PC-3 (cell line): ENCODE results near the gene AJAP1. TPM values are rescaled to one million over a fixed set of nuclear protein-coding genes. Genes with fewer than 3 reads are reported as not detected.

ENCODE experiments used
- ATAC-seq: fragments of 200-7000 bp; cut with Tn5 transposase; 2 replicates; pipeline ENCODE4 v1.9.1; 2020; ENCODE audit warnings: mild to moderate bottlenecking, moderate library complexity
- BruUV-seq: library from RNA; stranded (reverse); fragments of 400-500 nt; replicated peaks from 2 replicates; lab custom pipeline; 2021; lab: Mats Ljungman, UMichigan
- CTCF ChIA-PET: fragments of 300-600 bp; sonication (Branson Sonifier 250); formaldehyde crosslinking; loops from one replicate; lab custom pipeline; 2022; ENCODE audit warnings: antibody characterized with exemption; lab: Charles Lee
- POLR2A ChIA-PET: fragments of 300-600 bp; sonication (Branson Sonifier 250); formaldehyde crosslinking; loops from one replicate; lab custom pipeline; 2022; ENCODE audit warnings: antibody characterized with exemption; ENCODE audit not compliant: unreplicated experiment; lab: Charles Lee
- DNase-seq: peaks from one replicate; pipeline ENCODE4 v3.0.0-alpha.2; 2015
- H2AFZ ChIP-seq: fragments of 300-600 bp; sonication (generic); 2 replicates; pipeline ENCODE4 v1.6.0; 2016; ENCODE audit warnings: antibody characterized with exemption, low read length
- H3F3A ChIP-seq: fragments of 300-600 bp; sonication (generic); one replicate; pipeline ENCODE4 v1.6.0; 2017; ENCODE audit warnings: antibody characterized with exemption, low read length, control low read depth, mild to moderate bottlenecking; ENCODE audit not compliant: unreplicated experiment
- H3K27ac ChIP-seq: fragments of 300-600 bp; sonication (generic); 2 replicates; pipeline ENCODE4 v1.5.1; 2016; ENCODE audit warnings: mild to moderate bottlenecking, low read length
- H3K27me3 ChIP-seq: fragments of 300-600 bp; sonication (generic); 2 replicates; pipeline ENCODE4 v1.6.1; 2016; ENCODE audit warnings: low read length, mixed read lengths
- H3K36me3 ChIP-seq: fragments of 300-600 bp; sonication (generic); 2 replicates; pipeline ENCODE4 v1.6.1; 2016; ENCODE audit warnings: low read depth, mixed run types, low read length, mixed read lengths
- H3K4me1 ChIP-seq: fragments of 300-600 bp; sonication (generic); 2 replicates; pipeline ENCODE4 v1.5.1; 2016; ENCODE audit warnings: low read length; ENCODE audit not compliant: insufficient read depth
- H3K4me2 ChIP-seq: fragments of 300-600 bp; sonication (generic); 2 replicates; pipeline ENCODE4 v1.6.0; 2016; ENCODE audit warnings: low read length
- H3K4me3 ChIP-seq: fragments of 300-600 bp; sonication (generic); 2 replicates; pipeline ENCODE4 v1.5.1; 2016; ENCODE audit warnings: mild to moderate bottlenecking, low read length, mixed read lengths
- H3K79me2 ChIP-seq: fragments of 300-600 bp; sonication (generic); 2 replicates; pipeline ENCODE4 v1.6.1; 2017; ENCODE audit warnings: low read length, mixed read lengths
- H3K9ac ChIP-seq: fragments of 300-600 bp; sonication (generic); 2 replicates; pipeline ENCODE4 v1.6.0; 2016; ENCODE audit warnings: mild to moderate bottlenecking, low read length
- H3K9me2 ChIP-seq: fragments of 300-600 bp; sonication (generic); replicated peaks from 2 replicates; pipeline ENCODE4 v1.6.1; 2016; ENCODE audit warnings: mixed run types, low read length, mixed read lengths
- H3K9me3 ChIP-seq: fragments of 300-600 bp; sonication (generic); 2 replicates; pipeline ENCODE4 v1.6.1; 2016; ENCODE audit warnings: low read length, mixed read lengths
- H4K20me1 ChIP-seq: fragments of 300-600 bp; sonication (generic); 2 replicates; pipeline ENCODE4 v1.6.1; 2016; ENCODE audit warnings: low read length, mixed read lengths
- CTCF ChIP-seq: fragments of 300-600 bp; sonication (generic); conservative IDR thresholded peaks from 2 replicates; pipeline ENCODE4 v1.5.1; 2017; ENCODE audit warnings: antibody characterized with exemption, low read depth, mild to moderate bottlenecking, low read length
- EZH2 ChIP-seq: fragments of 300-600 bp; sonication (generic); IDR thresholded peaks from one replicate; pipeline ENCODE4 v1.6.1; 2017; ENCODE audit warnings: antibody characterized with exemption, mild to moderate bottlenecking, low read length; ENCODE audit not compliant: unreplicated experiment
- EZH2phosphoT487 ChIP-seq: fragments of 300-600 bp; sonication (generic); IDR thresholded peaks from 2 replicates; pipeline ENCODE4 v1.6.1; 2018; ENCODE audit warnings: mild to moderate bottlenecking, antibody characterized with exemption, low read length, borderline replicate concordance
- intact Hi-C: fragments of 100-400 bp; cut with micrococcal nuclease; formaldehyde crosslinking; loops from 2 replicates; pipeline ENCODE4 v1.9.0; 2023
- total RNA-seq: library from RNA; depleted of rRNA; stranded (reverse); fragments of >200 nt; gene quantifications from 2 replicates; pipeline ENCODE4 v1.2.3, GENCODE V29; 2014

Gene AJAP1
- total RNA-seq, 1 experiment from 2014 or later, result not detected

- H3K4me3 ChIP-seq, result no peak overlapping the region
- no peaks in the 10 kb centered on the region for H3K9me2 ChIP-seq
- no TSS peak for BruUV-seq
- no peaks in the 10 kb centered on the region for H3K36me3 ChIP-seq
- no peak overlapping the region for H3K4me2 ChIP-seq
- peaks cover 12% of the 10 kb centered on the region; the same call in 1 of the 2 replicates for H3K27me3 ChIP-seq
- ChIA-PET POLR2A (no interaction called here), CTCF (no interaction called here)
- no peak overlapping the region for H3K9ac ChIP-seq
- no peaks in the 10 kb centered on the region for H4K20me1 ChIP-seq
- no peaks in the 10 kb centered on the region for H3F3A ChIP-seq
- intact Hi-C loops, result no loop called here
- ATAC-seq (no peak), DNase-seq (no peak)
- no peaks in the 10 kb centered on the region for H3K4me1 ChIP-seq
- H2AFZ ChIP-seq, result no peak overlapping the region
- H3K27ac ChIP-seq, result no peak overlapping the region
- no peaks in the 10 kb centered on the region for H3K79me2 ChIP-seq
- no peak for TF ChIP-seq EZH2phosphoT487
- no peak for TF ChIP-seq CTCF
- TF ChIP-seq EZH2, result no peak
- H3K9me3 ChIP-seq, result 0 out of 2 replicates have a peak, but pooled peaks cover 5% of the 10 kb centered on the region
Observed at GRCh38 chr1:4695241-4695640, 40.8 kb downstream of the AJAP1 start.

GRCh38 chr1:4696161-4696745 is 41.8 kb downstream of the AJAP1 start:
- no peaks in the 10 kb centered on the region for H3K36me3 ChIP-seq
- ATAC-seq, result no peak
- H3F3A ChIP-seq, result no peaks in the 10 kb centered on the region
- H3K9me2 ChIP-seq, result no peaks in the 10 kb centered on the region
- ChIA-PET CTCF (no interaction called here), POLR2A (no interaction called here)
- H2AFZ ChIP-seq, result no peak overlapping the region
- H3K79me2 ChIP-seq, result no peaks in the 10 kb centered on the region
- no TSS peak for BruUV-seq
- H3K4me3 ChIP-seq, result no peak overlapping the region
- no peak overlapping the region for H3K27ac ChIP-seq
- H3K9me3 ChIP-seq, result 0 out of 2 replicates have a peak, but pooled peaks cover 5% of the 10 kb centered on the region
- H3K9ac ChIP-seq, result no peak overlapping the region
- intact Hi-C loops, result no loop called here
- H4K20me1 ChIP-seq, result no peaks in the 10 kb centered on the region
- H3K4me1 ChIP-seq, result no peaks in the 10 kb centered on the region
- DNase-seq, result no peak
- peaks cover 12% of the 10 kb centered on the region; the same call in 1 of the 2 replicates for H3K27me3 ChIP-seq
- no peak overlapping the region for H3K4me2 ChIP-seq
- no peak for TF ChIP-seq CTCF
- TF ChIP-seq EZH2phosphoT487, result no peak
- no peak for TF ChIP-seq EZH2

- DNase-seq, result no peak
- no peaks in the 10 kb centered on the region for H3K4me1 ChIP-seq
- no peaks in the 10 kb centered on the region for H4K20me1 ChIP-seq
- no peak overlapping the region for H3K27ac ChIP-seq
- H3K4me3 ChIP-seq, result no peak overlapping the region
- intact Hi-C loops, result no loop called here
- no peaks in the 10 kb centered on the region for H3K36me3 ChIP-seq
- no peak for ATAC-seq
- H3F3A ChIP-seq, result no peaks in the 10 kb centered on the region
- ChIA-PET CTCF (no interaction called here), POLR2A (no interaction called here)
- H3K4me2 ChIP-seq, result no peak overlapping the region
- H3K9ac ChIP-seq, result no peak overlapping the region
- H3K9me3 ChIP-seq, result 0 out of 2 replicates have a peak, but pooled peaks cover 5% of the 10 kb centered on the region
- no peaks in the 10 kb centered on the region for H3K79me2 ChIP-seq
- no TSS peak for BruUV-seq
- TF ChIP-seq CTCF (no peak), EZH2phosphoT487 (no peak), EZH2 (no peak)
- no peaks in the 10 kb centered on the region for H3K9me2 ChIP-seq
- peaks cover 12% of the 10 kb centered on the region; the same call in 1 of the 2 replicates for H3K27me3 ChIP-seq
- H2AFZ ChIP-seq, result no peak overlapping the region
Observed at GRCh38 chr1:4696753-4697152, 42.3 kb downstream of the AJAP1 start.
